Mesodermal cell (in vitro differentiated cells): ENCODE measurements around the gene STK31.
"Not testable (repeated sequence)": the region's sequence is repeated elsewhere in the genome, so short reads cannot be mapped to it uniquely, and the experiment has no call there.

Experiments
- H3K27ac ChIP-seq: 2 replicates; pipeline ENCODE4 v1.7.0; 2013; ENCODE audit warnings: mild to moderate bottlenecking, low read depth, low read length, moderate library complexity; ENCODE audit not compliant: severe bottlenecking
- H3K36me3 ChIP-seq: 2 replicates; pipeline ENCODE4 v1.7.1; 2013; ENCODE audit warnings: mild to moderate bottlenecking, low read length, moderate library complexity; ENCODE audit not compliant: control insufficient read depth, insufficient read depth
- H3K4me1 ChIP-seq: one replicate; pipeline ENCODE4 v1.7.1; 2013; ENCODE audit warnings: mild to moderate bottlenecking, low read length; ENCODE audit not compliant: insufficient read depth, control insufficient read depth, poor library complexity, severe bottlenecking
- H3K4me3 ChIP-seq: 2 replicates; pipeline ENCODE4 v1.7.0; 2013; ENCODE audit warnings: low read length, control low read depth, mild to moderate bottlenecking; ENCODE audit not compliant: insufficient read depth, poor library complexity, severe bottlenecking; ENCODE audit errors: extremely low read depth
- H3K9me3 ChIP-seq: 2 replicates; pipeline ENCODE4 v1.7.1; 2013; ENCODE audit warnings: mild to moderate bottlenecking, low read length, moderate library complexity; ENCODE audit not compliant: control insufficient read depth
- WGBS, 2 experiments: methylation state at CpG; one replicate each; pipeline ENCODE4 v1.1.5; 2013; ENCODE audit warnings: missing lambda C conversion rate in 2 of 2; ENCODE audit not compliant: insufficient coverage in 2 of 2; 5-methylcytosine and 5-hydroxymethylcytosine counted together

Gene STK31

DNA sequence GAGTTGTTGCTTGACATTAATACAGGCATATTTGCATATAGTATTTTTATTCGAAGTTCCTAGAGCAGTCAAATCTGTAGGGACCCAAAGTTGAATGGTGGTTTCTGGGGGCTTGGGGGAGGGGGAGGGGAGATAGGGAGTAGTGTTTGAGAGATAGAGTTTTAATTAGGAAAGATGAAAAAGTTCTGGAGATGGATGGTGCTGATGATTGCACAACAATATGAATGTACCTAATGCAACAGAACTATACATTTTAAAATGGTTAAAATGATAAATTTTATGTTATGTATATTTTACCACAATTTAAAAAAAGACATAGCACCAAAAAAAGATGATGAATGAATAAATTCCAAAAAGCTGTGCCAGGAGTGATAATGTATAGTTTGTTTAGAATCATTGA is 41.8 kb downstream of the STK31 start:
- 100% methylated on average over 1 of the region's 1 CpG; no CpG with 5 or more reads in 1 of the 2 experiments for WGBS, 2 experiments
- H3K9me3 ChIP-seq = no peaks in the 10 kb centered on the region

DNA sequence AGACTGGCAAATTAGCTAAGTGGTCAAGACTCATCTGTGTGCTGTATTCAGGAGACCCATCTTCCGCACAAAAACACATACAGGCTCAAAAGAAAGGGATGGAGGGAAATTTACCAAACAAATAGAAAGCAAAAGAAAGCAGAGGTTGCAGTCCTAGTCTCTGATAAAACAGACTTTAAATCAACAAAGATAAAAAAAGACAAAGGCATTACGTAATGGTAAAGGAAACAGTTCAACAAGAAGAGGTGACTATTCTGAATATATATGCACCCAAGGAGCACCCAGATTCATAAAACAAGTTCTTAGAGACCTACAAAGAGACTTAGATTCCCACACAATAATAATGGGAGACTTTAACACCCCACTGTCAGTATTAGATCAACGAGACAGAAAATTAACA is 48.8 kb downstream of the STK31 start:
- H3K36me3 ChIP-seq, H3K4me3 ChIP-seq, H3K27ac ChIP-seq, H3K9me3 ChIP-seq, H3K4me1 ChIP-seq: not testable (repeated sequence)
- WGBS, 2 experiments = 67 to 83% methylated on average over 1 of the region's 3 CpGs

More for the DNA sequence above, 41.8 kb downstream of the STK31 start:
- H3K4me3 ChIP-seq = no peak overlapping the region
- H3K36me3 ChIP-seq = no peaks in the 10 kb centered on the region
- H3K27ac ChIP-seq = no peak overlapping the region
- no peaks in the 10 kb centered on the region for H3K4me1 ChIP-seq

DNA sequence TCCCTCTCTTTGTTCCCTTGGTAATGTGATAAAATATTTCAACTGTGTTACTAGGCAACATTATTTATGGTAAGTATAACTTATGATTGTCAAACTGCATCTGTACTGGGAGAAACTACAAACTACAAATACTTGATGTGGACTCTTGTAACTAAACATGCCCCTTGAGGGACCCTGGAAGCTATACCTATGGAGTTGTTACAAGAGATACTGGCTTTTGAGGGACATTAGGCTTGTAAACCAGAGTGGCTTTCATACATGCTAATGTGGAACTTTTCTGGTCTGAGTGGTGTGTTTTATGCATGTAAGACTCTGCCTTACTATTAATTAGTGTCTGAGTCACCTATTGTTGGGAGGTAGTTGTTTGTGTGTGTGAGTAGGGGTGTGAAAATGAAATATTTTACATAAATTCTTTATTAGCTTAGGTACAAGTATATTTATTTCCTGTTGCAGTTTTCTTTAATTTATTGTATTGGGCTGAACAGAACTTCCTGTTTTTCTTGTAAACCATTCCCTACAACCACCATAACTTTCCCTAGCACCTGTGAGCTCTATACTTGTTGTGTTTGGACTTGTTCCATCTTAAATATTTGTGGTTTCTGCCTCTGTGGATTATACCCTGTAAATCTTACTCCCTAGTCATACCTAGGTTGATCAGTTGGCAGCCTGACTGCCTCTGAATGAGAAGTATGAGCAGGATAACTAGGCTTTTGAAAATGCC is 49.8 kb downstream of the STK31 start:
- Histone ChIP-seq H3K9me3 (no peaks in the 10 kb centered on the region), H3K36me3 (no peaks in the 10 kb centered on the region), H3K4me1 (peaks cover 3% of the 10 kb centered on the region), H3K4me3 (no peak overlapping the region), H3K27ac (no peak overlapping the region)

DNA sequence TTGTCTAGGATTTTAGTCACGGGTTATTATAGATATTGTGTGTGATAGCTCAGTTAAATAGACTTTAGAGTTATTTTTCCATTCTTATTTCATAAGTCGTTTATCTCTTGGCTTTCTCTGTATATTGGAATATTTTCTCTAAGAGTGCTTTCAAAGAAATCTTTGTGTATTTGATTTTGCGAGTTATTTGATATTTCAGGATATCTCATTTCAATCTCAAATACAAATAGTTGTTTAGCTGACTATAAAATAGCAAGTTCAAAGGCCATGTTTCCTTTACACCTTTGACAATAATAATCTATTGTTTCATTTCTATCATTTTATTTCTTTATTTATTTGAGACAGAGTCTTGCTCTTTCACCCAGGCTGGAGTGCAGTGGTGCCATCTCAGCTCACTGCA is 55.9 kb downstream of the STK31 start:
- H3K9me3 ChIP-seq = no peaks in the 10 kb centered on the region
- H3K4me1 ChIP-seq = no peaks in the 10 kb centered on the region
- H3K4me3 ChIP-seq = no peak overlapping the region
- no peaks in the 10 kb centered on the region for H3K36me3 ChIP-seq
- WGBS, 2 experiments = no CpG with 5 or more reads among the region's 3 CpGs
- H3K27ac ChIP-seq = no peak overlapping the region

DNA sequence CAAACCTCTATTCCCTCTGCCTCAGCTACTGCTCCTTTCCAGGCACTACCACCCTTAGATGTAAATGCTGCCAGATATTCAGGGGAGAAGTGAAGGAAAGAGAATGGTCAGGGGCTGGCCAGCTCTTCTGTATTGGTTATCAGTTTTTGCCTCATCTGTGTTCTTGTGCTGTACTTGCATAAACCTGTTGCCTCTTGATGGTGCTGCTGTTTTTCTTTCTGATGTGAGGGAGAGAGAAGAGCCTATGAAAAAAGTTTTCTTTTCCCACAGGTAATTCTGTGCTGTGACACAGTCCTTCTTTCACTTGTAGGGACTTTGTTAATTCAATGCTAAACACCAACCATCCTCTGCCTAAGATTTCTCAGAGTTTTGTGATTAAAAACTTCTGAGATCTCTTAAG is 57.5 kb downstream of the STK31 start:
- H3K4me3 ChIP-seq = no peak overlapping the region
- H3K9me3 ChIP-seq = no peaks in the 10 kb centered on the region
- H3K36me3 ChIP-seq = no peaks in the 10 kb centered on the region

DNA sequence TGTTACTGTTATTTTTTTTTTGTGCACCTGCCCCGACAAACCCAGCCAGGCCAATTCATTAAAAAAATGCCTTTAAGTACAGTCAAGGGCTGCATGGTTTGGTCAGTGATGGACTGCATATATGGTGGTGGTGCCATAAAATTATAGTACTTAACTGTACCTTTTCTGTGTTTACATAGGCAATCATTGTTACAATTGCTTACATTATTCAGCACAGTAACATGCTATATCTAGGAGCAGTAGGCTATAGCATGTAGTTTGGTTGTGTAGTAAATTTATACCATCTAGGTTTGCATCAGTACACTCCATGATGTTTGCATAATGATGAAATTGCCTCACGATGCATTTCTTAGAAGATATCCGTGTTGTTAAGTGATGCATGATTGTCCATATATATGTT is 58.0 kb downstream of the STK31 start:
- Histone ChIP-seq H3K9me3 (no peaks in the 10 kb centered on the region), H3K4me1 (no peaks in the 10 kb centered on the region), H3K4me3 (no peak overlapping the region), H3K36me3 (no peaks in the 10 kb centered on the region), H3K27ac (no peak overlapping the region)
- WGBS, 2 experiments = no CpG with 5 or more reads among the region's 3 CpGs

More for the DNA sequence above, 57.5 kb downstream of the STK31 start:
- Histone ChIP-seq H3K27ac (no peak overlapping the region), H3K4me1 (no peaks in the 10 kb centered on the region)

DNA sequence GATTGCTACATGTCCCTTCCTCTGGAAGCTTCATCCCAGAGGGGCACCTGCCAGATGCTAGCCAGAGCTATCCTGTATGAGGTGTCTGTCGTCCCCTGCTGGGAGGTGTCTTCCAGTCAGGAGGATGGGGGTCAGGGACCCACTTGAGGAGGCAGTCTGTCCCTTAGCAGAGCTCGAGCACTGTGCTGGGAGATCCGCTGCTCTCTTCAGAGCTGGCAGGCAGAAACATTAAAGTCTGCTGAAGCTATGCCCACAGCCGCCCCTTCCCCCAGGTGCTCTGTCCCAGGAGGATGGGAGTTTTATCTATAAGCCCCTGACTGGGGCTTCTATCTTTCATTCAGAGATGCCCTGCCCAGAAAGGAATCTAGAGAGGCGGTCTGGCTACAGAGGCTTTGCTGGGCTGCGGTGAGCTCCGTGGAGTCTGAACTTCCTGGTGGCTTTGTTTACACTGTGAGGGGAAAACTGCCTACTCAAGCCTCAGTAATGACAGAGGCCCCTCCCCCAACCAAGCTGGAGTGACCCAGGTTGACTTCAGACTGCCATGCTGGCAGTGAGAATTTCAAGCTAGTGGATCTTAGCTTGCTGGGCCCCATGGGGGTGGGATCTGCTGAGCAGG is 69.3 kb downstream of the STK31 start:
- not testable (repeated sequence) for H3K4me1 ChIP-seq, H3K4me3 ChIP-seq, H3K9me3 ChIP-seq, H3K27ac ChIP-seq, H3K36me3 ChIP-seq
- WGBS, 2 experiments = 78 to 92% methylated on average over 1 to 5 of the region's 7 CpGs

DNA sequence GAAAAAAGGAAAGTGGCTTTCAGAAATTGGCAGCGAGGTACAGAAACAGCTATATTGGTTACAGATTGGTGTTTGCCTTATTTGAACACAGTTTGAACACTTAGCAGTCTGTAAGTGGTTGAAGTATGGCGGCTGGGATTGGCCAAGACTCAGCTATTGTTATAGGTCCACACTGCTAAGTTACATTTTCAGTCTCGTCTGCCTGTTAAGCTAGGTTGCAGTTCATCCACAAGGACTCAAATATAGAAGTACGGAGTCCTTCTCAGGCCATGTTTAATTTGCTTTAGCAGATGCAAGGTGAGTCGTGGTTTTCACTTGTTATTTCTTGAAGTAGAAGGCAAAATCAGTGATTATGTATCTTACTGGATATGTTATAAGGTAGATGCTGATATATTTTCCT is 73.1 kb downstream of the STK31 start:
- no peak overlapping the region for H3K27ac ChIP-seq
- 87 to 93% methylated on average over 1 to 3 of the region's 5 CpGs for WGBS, 2 experiments
- H3K9me3 ChIP-seq = no peaks in the 10 kb centered on the region

DNA sequence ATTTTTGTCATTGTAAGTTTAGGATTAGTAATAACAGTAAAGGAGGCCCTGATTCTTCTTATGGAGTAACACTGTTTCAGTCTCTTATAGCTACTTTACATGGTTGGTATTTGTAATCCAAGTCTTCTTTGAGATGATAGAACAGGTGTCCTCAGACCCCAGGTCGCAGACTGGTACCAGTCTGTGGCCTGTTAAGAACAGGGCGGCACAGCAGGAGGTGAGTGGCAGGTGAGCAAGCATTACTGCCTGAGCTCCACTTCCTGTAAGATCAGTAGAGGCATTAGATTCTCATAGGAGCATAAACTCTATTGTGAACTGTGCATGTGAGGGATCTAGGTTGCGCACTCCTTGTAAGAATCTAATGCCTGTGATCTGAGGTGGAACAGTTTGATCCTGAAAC is 77.3 kb downstream of the STK31 start:
- no peaks in the 10 kb centered on the region for H3K4me1 ChIP-seq
- WGBS, 2 experiments = 100% methylated on average over 2 to 3 of the region's 3 CpGs
- H3K4me3 ChIP-seq = no peak overlapping the region
- no peaks in the 10 kb centered on the region for H3K36me3 ChIP-seq
- no peaks in the 10 kb centered on the region for H3K9me3 ChIP-seq
- H3K27ac ChIP-seq = no peak overlapping the region

More for the DNA sequence above, 73.1 kb downstream of the STK31 start:
- Histone ChIP-seq H3K4me3 (no peak overlapping the region), H3K4me1 (no peaks in the 10 kb centered on the region), H3K36me3 (no peaks in the 10 kb centered on the region)

DNA sequence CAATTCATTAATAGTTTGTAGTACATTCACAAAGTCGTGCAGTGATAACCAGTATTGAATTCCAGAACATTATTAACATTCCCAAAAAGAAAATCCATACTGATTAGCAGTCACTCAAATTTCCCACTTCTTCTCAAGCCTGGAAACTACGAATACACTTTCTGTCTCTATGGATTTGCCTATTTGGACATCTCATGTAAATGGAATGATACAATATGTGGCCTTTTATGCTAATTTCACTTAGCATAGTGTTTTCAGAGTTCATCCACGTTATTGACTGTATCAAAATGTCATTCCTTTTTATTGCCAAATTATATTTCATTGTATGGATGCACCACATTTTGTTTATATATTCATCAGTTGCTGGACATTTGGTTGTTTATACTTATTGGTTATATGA is 78.8 kb downstream of the STK31 start:
- WGBS, 2 experiments = 83% methylated on average over 1 of the region's 3 CpGs; no CpG with 5 or more reads in 1 of the 2 experiments
- Histone ChIP-seq H3K4me3 (no peak overlapping the region), H3K9me3 (no peaks in the 10 kb centered on the region)

DNA sequence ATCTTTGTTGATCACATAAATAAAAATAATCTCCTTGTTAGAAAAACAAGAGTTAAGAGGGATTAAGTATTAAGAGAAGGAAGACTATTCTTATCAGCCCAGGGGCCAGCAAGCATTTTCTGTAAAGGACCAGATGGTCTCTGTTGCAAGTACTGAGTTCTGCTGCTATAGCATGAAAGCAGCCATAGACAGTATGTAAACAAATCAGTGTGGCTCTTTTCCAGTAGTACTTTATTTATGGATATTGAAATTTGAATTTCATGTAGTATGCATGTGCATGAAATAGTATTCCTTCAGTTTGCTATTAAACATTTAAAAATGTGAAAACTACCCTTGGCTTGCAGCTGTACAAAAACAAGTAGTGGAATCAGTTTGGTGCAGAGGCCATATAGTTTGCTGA is 81.7 kb downstream of the STK31 start:
- no peaks in the 10 kb centered on the region for H3K4me1 ChIP-seq

More for the DNA sequence above, 78.8 kb downstream of the STK31 start:
- H3K36me3 ChIP-seq = no peaks in the 10 kb centered on the region
- no peaks in the 10 kb centered on the region for H3K4me1 ChIP-seq
- no peak overlapping the region for H3K27ac ChIP-seq

More for the DNA sequence above, 81.7 kb downstream of the STK31 start:
- no peak overlapping the region for H3K4me3 ChIP-seq
- no peaks in the 10 kb centered on the region for H3K36me3 ChIP-seq
- H3K27ac ChIP-seq = no peak overlapping the region
- H3K9me3 ChIP-seq = peaks cover 15% of the 10 kb centered on the region
